Dermis blood vessel endothelial cell (primary cell): ENCODE measurements around the gene ANO10. TPM values are rescaled to one million over a fixed set of nuclear protein-coding genes. Genes with fewer than 3 reads are reported as not detected.
"Not testable (repeated sequence)": the region's sequence is repeated elsewhere in the genome, so short reads cannot be mapped to it uniquely, and the experiment has no call there.

Experiments
- DNase-seq: peaks from one replicate; pipeline ENCODE4 v3.0.0; 2010
- total RNA-seq: library from RNA; depleted of rRNA; stranded (reverse); fragments of >200 nt; gene quantifications from 2 replicates; pipeline ENCODE4 v1.2.3, GENCODE V29; 2014

The ANO10 gene
- total RNA-seq, 1 donor from 2014 or later, result 46.5 TPM

- no peak for DNase-seq
Measured at GRCh38 chr3:43515970-43516635, 105.7 kb downstream of the ANO10 start.

GRCh38 chr3:43515208-43515917 is 106.4 kb downstream of the ANO10 start:
- DNase-seq, result no peak

GRCh38 chr3:43512754-43513404 is 108.9 kb downstream of the ANO10 start:
- DNase-seq, result no peak

GRCh38 chr3:43506644-43507043 is 115.2 kb downstream of the ANO10 start:
- no peak for DNase-seq

GRCh38 chr3:43505351-43505750 is 116.5 kb downstream of the ANO10 start:
- DNase-seq, result no peak

- DNase-seq, result peak; percentile 77
Measured at GRCh38 chr3:43503067-43503728, 118.6 kb downstream of the ANO10 start.

GRCh38 chr3:43499256-43499655 is 122.6 kb downstream of the ANO10 start:
- DNase-seq, result peak; percentile 47

- peak; percentile 47 for DNase-seq
Measured at GRCh38 chr3:43497905-43498365, 123.9 kb downstream of the ANO10 start.

GRCh38 chr3:43497422-43497821 is 124.4 kb downstream of the ANO10 start:
- no peak for DNase-seq

GRCh38 chr3:43496740-43497375 is 125.0 kb downstream of the ANO10 start:
- peak; percentile 73 for DNase-seq

GRCh38 chr3:43492932-43493331 is 128.9 kb downstream of the ANO10 start:
- DNase-seq, result not testable (repeated sequence)

- DNase-seq, result not testable (repeated sequence)
Measured at GRCh38 chr3:43491807-43492206, 130.0 kb downstream of the ANO10 start.

GRCh38 chr3:43490640-43491185 is 131.1 kb downstream of the ANO10 start:
- DNase-seq, result no peak

- DNase-seq, result no peak
Measured at GRCh38 chr3:43489930-43490329, 131.9 kb downstream of the ANO10 start.

GRCh38 chr3:43485931-43486330 is 135.9 kb downstream of the ANO10 start:
- DNase-seq, result no peak

GRCh38 chr3:43484926-43485488 is 136.8 kb downstream of the ANO10 start:
- DNase-seq, result no peak

- no peak for DNase-seq
Measured at GRCh38 chr3:43481375-43481774, 140.4 kb downstream of the ANO10 start.

- not testable (repeated sequence) for DNase-seq
Measured at GRCh38 chr3:43478839-43479238, 143.0 kb downstream of the ANO10 start.

- peak; percentile 63 for DNase-seq
Measured at GRCh38 chr3:43478118-43478785, 143.6 kb downstream of the ANO10 start.

GRCh38 chr3:43477600-43477999 is 144.2 kb downstream of the ANO10 start:
- peak; percentile 95 for DNase-seq

- DNase-seq, result no peak
Measured at GRCh38 chr3:43473737-43474136, 148.1 kb downstream of the ANO10 start.
